Measurements from ENCODE around the gene CCK.

DNA sequence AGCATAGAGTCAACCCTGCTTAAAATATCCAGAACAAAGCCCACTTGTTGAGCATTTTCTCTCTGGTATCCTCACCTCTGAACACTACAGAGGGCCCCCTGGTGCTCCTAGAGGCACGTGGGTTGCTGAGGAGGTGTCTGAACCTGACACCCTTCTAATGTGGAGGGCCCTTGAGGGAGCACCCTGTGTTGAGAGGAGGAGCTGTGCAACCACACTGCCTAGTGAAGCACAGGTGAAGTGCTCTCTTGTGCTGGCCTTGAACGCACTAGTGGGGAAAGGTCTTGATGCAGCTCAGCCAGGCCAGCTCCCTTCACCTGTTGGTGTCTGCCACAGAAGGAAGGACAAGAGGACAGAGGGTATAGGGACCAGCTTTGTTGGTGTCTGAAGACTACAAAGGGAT, 51.9 kb downstream of the CCK start:
- TF ChIP-seq EZH2 (IDR thresholded peaks at IDR 0.05; ENCODE audit: low read depth, unreplicated experiment): no peak
- TF ChIP-seq, protein P1, sequence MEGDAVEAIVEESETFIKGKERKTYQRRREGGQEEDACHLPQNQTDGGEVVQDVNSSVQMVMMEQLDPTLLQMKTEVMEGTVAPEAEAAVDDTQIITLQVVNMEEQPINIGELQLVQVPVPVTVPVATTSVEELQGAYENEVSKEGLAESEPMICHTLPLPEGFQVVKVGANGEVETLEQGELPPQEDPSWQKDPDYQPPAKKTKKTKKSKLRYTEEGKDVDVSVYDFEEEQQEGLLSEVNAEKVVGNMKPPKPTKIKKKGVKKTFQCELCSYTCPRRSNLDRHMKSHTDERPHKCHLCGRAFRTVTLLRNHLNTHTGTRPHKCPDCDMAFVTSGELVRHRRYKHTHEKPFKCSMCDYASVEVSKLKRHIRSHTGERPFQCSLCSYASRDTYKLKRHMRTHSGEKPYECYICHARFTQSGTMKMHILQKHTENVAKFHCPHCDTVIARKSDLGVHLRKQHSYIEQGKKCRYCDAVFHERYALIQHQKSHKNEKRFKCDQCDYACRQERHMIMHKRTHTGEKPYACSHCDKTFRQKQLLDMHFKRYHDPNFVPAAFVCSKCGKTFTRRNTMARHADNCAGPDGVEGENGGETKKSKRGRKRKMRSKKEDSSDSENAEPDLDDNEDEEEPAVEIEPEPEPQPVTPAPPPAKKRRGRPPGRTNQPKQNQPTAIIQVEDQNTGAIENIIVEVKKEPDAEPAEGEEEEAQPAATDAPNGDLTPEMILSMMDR (conservative IDR thresholded peaks at IDR 0.05; ENCODE audit: low read depth in 2 of 2): no peak

Measured in GM23338 (cell line).